NCI-H345 treated with DMSO at 0.1 percent for 48 hours (cell line): ENCODE measurements around the gene DDX24.

ENCODE experiments used
- DNase-seq: peaks from one replicate; lab custom pipeline; 2025; ENCODE audit not compliant: unreplicated experiment; lab: John Stamatoyannopoulos, UW

The DDX24 gene

DNA sequence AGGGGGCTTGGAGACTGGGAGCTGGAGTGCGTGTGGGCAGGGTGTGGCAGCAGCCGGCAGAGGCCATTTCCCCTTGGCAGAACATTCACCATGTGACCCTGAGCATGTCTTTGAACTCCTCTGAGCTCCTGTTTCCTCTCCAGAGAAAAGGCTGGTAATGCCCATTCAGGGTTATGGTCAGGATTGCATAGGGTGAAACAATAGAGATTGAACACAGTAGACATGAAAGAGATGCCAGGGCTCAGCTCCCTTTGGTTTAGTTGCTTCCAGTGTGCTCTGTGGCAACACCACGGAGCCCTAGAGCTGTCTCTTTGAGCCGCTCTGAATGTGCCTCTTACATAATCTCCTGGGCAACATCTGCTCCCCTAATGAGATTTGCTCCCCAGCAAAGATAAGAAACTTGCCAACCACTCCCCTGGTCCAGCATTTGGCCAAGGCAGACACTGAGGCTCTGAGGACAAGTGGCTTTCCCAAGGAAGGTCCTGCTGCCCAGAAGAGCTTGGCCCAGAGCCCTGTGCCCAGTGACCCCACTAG lies 34.1 kb upstream of the DDX24 start:
- no peak for DNase-seq

DNA sequence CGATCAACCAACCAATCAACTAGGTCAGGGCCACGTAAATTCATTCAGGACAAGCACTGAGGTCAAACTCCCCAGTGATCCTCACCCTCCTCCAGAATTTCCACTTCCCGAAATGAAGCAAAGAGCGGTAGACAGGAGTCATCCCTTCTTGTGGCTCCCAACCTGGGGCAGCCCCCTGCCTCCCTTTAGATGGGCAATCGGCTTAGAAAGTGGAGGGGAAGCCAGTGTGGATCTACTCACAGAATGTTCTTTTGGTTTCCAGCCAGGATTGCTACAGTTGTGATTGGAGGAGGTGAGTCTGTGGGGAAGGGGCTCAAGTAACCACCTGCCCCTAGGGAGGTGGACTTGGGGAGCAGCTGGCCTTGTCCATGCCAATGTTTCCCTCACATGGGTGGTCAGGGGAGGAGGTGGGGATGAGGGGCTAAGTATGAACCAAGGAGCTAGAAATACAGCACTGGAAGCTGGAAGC lies 33.6 kb upstream of the DDX24 start:
- DNase-seq, result no peak

GRCh38 chr14:94113908-94114588 lies 33.0 kb upstream of the DDX24 start:
- DNase-seq, result no peak

DNA sequence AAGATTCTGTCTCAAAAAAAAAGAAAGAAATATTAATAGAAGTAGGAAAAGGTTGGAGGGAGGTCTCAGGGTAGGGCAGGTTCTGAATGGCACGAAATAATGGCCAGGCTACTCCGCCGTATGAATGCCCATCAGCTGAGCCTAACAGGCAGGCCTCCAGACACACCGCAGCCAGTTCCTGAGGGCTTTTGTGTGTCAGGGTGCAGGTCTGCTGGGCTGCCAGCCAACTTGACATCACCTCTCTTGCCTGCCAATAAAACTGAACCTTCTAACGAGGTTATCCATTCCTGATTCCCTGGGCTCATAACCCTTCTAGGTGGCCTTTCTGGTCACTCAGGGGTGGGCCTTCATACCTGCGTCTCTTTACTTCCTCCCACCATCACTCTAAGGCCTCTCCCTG lies 32.5 kb upstream of the DDX24 start:
- no peak for DNase-seq

DNA sequence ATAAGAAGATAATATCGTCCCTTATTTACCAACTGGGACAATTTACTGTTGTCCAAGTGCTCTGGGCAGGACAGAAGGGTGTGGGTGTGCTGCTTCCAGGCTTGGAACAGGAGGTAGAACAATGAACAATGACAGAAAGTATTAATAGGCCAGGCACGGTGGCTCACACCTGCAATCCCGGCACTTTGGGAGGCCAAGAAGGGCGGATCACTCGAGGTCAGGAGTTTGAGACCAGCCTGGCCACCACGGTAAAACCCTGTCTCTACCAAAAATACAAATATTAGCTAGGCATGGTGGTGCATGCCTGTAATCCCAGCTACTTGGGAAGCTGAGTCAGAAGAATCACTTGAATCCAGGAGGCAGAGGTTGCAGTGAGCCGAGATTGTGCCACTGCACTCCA lies 32.1 kb upstream of the DDX24 start:
- no peak for DNase-seq

- DNase-seq, result no peak
Observed at GRCh38 chr14:94112513-94113063, 31.6 kb upstream of the DDX24 start.

DNA sequence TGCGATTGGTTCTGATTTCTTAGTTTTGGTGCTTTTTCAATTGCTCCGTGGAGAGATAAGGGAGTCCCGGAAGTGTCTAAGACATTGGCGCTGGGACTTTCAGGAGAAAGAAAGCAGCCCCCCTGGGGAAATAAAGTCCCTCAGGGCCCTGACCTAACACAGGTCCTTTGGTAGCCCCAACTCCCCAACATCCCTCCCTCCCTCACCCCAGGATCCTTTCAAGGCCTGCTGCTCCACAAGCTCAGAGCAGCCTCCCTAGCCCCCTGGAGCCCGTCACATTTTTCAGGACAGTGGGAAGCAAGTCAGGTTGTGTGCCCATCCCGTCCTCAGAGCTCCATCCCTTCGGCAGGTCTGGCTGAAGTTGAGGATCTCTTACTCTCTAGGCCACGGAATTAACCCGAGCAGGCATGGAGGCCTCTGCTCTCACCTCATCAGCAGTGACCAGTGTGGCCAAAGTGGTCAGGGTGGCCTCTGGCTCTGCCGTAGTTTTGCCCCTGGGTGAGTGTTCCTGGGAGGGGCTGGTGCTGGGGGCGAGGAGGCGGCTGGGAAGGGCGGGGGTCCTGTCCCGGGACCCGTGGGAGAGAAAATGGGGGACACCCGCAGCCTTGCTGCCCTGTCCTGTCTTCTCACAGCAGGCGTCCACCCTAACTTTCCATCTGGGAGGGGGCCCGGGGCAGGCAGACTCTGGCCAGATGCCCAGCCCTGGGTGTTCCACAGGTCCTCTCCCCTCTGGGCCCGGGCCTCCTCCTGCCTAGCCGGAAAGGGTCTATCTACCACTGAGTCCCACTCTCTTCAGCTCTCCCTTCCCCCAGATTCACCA lies 30.5 kb upstream of the DDX24 start:
- no peak for DNase-seq

DNA sequence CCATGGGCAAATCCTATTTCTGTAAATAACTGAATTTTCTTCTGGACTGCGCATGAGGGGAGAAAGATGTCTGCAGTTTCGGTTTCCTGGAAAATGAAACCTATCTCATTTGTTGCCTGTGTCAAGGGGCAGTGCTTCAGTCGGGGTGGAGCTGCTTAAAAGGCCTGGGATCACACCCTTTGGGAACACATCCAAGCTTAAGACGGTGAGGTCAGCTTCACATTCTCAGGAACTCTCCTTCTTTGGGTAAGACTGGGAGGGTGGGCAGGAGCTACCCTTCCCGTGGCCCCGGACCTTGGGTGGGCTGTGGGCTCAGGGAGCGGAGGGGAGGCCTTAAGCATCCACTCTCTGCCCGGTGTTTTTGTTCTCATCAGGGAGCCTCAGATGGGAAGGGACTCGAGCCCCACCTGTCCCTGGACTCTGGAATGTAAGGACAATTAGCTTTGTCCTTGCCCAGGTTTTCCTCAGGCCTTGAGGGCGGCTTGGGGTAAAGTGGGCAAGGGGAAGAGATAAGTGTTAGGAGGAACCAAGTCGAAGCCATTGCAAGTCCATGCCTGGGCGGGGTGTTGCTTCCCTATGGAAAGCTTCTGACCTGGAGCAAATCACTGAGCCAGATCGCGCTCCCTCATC lies 29.7 kb upstream of the DDX24 start, which contains the start of gene IFI27:
TSS of gene IFI27 (plus strand) at position 185 of the 630 bp plus-strand sequence.
- no peak for DNase-seq

DNA sequence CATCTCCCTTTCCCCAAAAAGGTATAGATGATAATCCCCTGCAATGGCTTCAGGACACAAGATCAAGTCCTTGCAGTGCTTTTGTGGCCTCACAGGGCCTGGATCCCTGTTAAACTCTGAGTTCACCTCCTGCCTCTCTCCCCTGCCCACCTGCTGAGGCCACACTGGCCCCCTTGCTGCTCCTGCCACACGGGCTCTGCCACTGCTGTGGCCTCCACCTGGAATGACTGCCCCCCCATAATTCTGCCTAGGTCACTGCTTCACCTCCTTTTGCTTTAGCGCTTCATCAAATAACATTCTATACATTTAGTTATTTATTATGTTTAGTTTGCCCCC lies 28.9 kb upstream of the DDX24 start:
- no peak for DNase-seq

DNA sequence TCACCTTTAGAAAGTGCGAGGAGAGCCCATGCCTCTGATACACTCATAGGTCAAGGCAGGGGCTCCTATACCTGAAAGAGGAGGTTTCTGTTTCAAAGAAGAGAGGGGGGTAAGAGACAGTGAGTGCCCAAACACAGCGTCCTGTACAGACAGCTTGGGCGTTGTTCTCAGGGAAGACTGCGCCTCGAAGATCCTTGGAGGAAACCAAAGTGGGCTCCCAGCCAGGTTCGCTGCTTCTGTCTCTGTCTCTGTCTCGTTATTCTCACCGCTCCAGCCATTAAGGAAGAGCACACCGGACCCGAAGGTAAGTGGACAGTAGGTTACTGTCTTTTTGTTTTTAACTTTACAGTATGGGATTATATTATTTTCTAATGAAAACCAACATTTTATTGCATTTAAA lies 23.7 kb upstream of the DDX24 start:
- DNase-seq, result no peak

- DNase-seq, result no peak
Observed at GRCh38 chr14:94103554-94104150, 22.6 kb upstream of the DDX24 start.

GRCh38 chr14:94102768-94103482 lies 21.9 kb upstream of the DDX24 start:
- no peak for DNase-seq

- DNase-seq, result no peak
Observed at GRCh38 chr14:94101748-94102147, 20.7 kb upstream of the DDX24 start.

GRCh38 chr14:94100847-94101246 lies 19.8 kb upstream of the DDX24 start:
- no peak for DNase-seq

GRCh38 chr14:94099006-94099405 lies 18.0 kb upstream of the DDX24 start:
- DNase-seq, result no peak

DNA sequence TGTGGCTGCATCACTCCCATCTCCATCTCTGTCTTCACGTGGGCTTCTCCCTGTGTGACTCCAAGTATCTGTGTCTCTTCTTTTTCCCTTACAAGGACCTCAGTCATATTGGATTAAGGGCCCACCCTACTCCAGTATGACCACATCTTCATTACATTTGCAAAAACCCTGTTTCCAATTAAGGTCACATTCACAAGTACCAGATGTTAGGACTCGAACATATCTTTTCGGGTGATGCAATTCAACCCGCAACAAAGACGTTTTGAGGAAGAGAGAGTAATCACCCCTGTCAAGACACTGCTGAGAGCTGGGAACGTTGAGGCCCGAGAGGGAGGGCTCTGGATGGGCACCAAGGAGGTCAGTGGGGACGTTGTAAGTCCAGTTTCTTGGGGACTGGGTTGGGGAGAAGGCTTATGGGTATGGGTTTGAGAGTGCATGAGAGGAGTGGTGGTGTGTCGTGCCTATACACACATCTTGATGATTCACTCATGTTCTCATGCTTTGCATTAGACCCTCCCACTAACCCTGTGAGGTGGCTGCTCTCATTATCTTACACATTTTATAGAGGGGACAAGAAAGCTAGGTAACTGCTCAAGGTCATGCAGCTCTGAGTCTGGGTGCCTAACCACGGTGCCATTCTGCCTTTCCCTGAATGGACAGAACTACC lies 17.5 kb upstream of the DDX24 start:
- DNase-seq, result no peak

GRCh38 chr14:94097091-94097490 lies 16.1 kb upstream of the DDX24 start:
- no peak for DNase-seq

- DNase-seq, result no peak
Observed at GRCh38 chr14:94093418-94093817, 12.4 kb upstream of the DDX24 start.

- no peak for DNase-seq
Observed at GRCh38 chr14:94089479-94089878, 8.5 kb upstream of the DDX24 start.

DNA sequence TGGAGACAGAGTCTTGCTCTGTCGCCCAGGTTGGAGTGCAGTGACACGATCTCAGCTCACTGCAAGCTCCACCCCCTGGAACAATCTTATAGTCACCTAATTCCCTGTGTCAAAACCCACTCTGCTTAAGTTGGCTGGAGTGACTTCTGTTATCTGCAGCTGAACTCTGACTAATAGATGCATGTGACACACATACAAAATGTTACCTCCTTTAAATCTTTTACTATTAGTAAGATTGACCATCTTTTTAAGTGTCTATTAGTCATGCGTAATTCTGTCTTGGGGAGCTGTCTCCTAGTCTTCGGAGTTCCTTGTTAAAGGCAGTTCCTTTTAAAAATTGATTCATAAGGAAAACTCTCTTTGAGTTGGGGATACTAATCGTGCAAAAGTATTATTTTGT lies 7.5 kb upstream of the DDX24 start:
- no peak for DNase-seq
